ENCODE results near the gene CELF2. TPM values are rescaled to one million over a fixed set of nuclear protein-coding genes. Genes with fewer than 3 reads are reported as not detected.

CELF2 gene
- total RNA-seq, 1 donor from 2014 or later: 27.5 TPM

DNA sequence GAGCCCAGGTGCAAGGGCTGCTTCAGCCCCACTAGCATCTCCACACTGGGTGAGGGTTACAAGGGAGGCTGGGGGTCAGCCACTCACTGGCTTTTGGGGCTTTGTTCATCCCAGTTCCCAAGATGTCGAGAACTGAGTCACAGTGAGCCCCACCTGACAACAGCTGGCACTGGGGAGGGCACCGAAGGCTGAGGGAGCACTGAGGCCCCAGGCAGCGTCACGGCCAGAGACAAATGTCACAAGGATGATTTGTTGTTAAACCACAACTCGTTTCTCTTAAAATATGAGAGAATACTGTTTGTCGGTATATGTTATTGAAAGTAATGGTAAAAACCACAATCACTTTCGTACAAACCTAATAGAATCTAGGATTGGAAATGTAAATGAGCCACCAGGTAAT lies 219.9 kb downstream of the CELF2 start:
- TF ChIP-seq CTCF (IDR thresholded peaks at IDR 0.05; ENCODE audit: unreplicated experiment): no peak
- H3K4me3 Mint-ChIP-seq (ENCODE audit: unreplicated experiment): no peak overlapping the region

DNA sequence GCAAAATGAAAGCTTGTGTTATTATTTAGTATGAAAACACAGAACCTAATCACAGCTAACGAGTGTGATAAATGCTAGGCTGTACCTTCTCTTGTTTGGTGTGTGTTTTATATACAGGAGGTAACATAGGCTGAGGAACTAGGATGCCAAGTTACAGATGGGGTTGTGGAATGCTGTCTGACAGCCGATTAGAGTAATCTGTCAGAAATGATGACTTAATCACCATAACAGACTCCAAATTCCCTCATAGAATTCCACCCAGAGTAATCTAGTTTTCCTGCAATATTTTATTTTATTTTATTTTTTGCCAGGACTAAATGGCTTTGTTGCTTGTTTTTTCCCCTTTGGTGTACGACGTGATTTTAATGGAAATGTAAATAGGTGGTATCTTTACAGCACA lies 221.2 kb downstream of the CELF2 start:
- Mint-ChIP-seq H3K36me3 (ENCODE audit: low read depth, unreplicated experiment) (no peaks in the 10 kb centered on the region), H3K27me3 (ENCODE audit: unreplicated experiment) (no peaks in the 10 kb centered on the region), H3K4me3 (ENCODE audit: unreplicated experiment) (no peak overlapping the region), H3K9me3 (ENCODE audit: unreplicated experiment) (no peaks in the 10 kb centered on the region), H3K4me1 (ENCODE audit: unreplicated experiment) (peaks cover 9% of the 10 kb centered on the region), H3K27ac (ENCODE audit: unreplicated experiment) (no peak overlapping the region)
- DNase-seq (ENCODE audit: low spot score): no peak
- TF ChIP-seq CTCF (IDR thresholded peaks at IDR 0.05; ENCODE audit: unreplicated experiment): no peak

More for the DNA sequence above, 219.9 kb downstream of the CELF2 start:
- Mint-ChIP-seq H3K27ac (ENCODE audit: unreplicated experiment) (no peak overlapping the region), H3K4me1 (ENCODE audit: unreplicated experiment) (peaks cover 9% of the 10 kb centered on the region), H3K9me3 (ENCODE audit: unreplicated experiment) (no peaks in the 10 kb centered on the region), H3K36me3 (ENCODE audit: low read depth, unreplicated experiment) (no peaks in the 10 kb centered on the region), H3K27me3 (ENCODE audit: unreplicated experiment) (no peaks in the 10 kb centered on the region)
- DNase-seq (ENCODE audit: low spot score): no peak

DNA sequence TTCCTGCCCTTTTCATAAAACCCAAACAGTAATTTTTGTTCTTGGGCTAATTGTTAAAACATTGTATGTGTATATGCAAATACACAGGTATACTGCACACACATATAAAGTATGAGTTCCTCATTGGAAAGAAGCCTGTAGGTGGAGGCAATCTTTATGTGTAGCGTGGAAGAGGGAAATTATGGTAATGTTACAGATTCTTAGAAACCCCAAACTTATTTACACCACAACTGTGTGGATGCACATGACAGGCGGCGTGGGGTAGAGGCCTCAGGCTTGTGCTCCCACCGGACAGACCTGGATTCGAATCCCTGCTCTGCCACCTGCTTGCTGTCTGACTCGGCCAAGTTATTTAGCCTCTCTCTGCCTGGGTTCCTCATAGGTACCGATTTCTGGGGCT lies 223.0 kb downstream of the CELF2 start:
- Mint-ChIP-seq H3K9me3 (ENCODE audit: unreplicated experiment) (no peaks in the 10 kb centered on the region), H3K4me1 (ENCODE audit: unreplicated experiment) (peaks cover 6% of the 10 kb centered on the region), H3K27ac (ENCODE audit: unreplicated experiment) (no peak overlapping the region), H3K27me3 (ENCODE audit: unreplicated experiment) (no peaks in the 10 kb centered on the region), H3K4me3 (ENCODE audit: unreplicated experiment) (no peak overlapping the region), H3K36me3 (ENCODE audit: low read depth, unreplicated experiment) (no peaks in the 10 kb centered on the region)
- DNase-seq (ENCODE audit: low spot score): no peak
- TF ChIP-seq CTCF (IDR thresholded peaks at IDR 0.05; ENCODE audit: unreplicated experiment): no peak

GRCh38 chr10:11242443-11243387 lies 225.0 kb downstream of the CELF2 start:
- Mint-ChIP-seq H3K4me3 (ENCODE audit: unreplicated experiment) (no peak overlapping the region), H3K9me3 (ENCODE audit: unreplicated experiment) (no peaks in the 10 kb centered on the region), H3K4me1 (ENCODE audit: unreplicated experiment) (no peaks in the 10 kb centered on the region), H3K36me3 (ENCODE audit: low read depth, unreplicated experiment) (no peaks in the 10 kb centered on the region), H3K27me3 (ENCODE audit: unreplicated experiment) (no peaks in the 10 kb centered on the region), H3K27ac (ENCODE audit: unreplicated experiment) (no peak overlapping the region)
- no peak for DNase-seq (ENCODE audit: low spot score)
- TF ChIP-seq CTCF (IDR thresholded peaks at IDR 0.05; ENCODE audit: unreplicated experiment): no peak
